Retinal pigment epithelial cell (primary cell): ENCODE measurements around the gene TRIM8.
A peak's percentile ranks its signal among the peaks of the same experiment; 100 is the strongest.

Experiments used
- DNase-seq: peaks from one replicate; pipeline ENCODE4 v3.0.0-alpha.2; 2010; ENCODE audit warnings: low read depth
- H3K4me3 ChIP-seq: 2 replicates; pipeline ENCODE4 v1.5.1; 2011; ENCODE audit warnings: mild to moderate bottlenecking, low read length, control low read depth, moderate library complexity
- TF ChIP-seq, protein P1 (sequence below): conservative IDR thresholded peaks from 2 replicates; pipeline ENCODE4 v1.5.1; 2011; ENCODE audit warnings: low read depth, low read length, control low read depth, inconsistent platforms

TRIM8 gene

DNA sequence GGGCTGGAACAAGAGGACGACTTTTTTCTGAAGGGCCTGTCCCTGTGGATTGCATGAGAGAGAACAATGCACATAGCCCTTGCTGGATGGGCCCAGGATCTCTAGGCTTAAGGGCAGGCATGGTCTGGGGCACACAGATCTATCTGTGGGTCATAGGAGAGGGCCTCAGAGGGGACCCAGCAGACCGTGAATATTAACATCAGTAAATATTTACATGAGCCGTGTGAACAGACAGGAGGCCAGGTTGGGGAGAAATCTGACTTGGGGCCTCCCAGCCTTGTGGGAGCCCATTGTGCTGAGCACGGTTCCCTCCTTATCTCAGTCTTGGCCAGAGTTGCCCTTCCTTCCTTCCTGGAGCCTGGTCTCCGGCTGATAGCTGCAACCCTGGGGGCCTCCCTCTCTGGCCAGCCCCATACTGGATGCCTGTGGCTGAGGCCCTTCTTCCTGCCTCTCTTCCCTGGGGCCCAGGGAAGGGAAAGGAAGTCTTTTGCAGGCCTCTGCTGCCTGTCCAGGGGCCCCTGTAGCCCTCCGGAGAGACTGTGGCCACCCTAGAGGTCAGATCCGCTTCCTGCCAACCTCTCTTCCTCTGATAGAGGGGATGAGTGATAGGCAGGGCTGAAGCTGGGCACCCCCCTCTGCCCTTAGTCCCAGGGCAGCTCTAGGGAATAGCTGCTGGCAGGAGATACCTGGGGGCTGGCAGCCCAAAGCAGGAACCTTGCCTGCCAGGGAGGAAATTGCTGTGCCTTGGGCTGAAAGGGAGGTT is 44.5 kb upstream of the TRIM8 start:
- no peak overlapping the region for H3K4me3 ChIP-seq
- TF ChIP-seq, protein P1, sequence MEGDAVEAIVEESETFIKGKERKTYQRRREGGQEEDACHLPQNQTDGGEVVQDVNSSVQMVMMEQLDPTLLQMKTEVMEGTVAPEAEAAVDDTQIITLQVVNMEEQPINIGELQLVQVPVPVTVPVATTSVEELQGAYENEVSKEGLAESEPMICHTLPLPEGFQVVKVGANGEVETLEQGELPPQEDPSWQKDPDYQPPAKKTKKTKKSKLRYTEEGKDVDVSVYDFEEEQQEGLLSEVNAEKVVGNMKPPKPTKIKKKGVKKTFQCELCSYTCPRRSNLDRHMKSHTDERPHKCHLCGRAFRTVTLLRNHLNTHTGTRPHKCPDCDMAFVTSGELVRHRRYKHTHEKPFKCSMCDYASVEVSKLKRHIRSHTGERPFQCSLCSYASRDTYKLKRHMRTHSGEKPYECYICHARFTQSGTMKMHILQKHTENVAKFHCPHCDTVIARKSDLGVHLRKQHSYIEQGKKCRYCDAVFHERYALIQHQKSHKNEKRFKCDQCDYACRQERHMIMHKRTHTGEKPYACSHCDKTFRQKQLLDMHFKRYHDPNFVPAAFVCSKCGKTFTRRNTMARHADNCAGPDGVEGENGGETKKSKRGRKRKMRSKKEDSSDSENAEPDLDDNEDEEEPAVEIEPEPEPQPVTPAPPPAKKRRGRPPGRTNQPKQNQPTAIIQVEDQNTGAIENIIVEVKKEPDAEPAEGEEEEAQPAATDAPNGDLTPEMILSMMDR, result no peak
- no peak for DNase-seq

DNA sequence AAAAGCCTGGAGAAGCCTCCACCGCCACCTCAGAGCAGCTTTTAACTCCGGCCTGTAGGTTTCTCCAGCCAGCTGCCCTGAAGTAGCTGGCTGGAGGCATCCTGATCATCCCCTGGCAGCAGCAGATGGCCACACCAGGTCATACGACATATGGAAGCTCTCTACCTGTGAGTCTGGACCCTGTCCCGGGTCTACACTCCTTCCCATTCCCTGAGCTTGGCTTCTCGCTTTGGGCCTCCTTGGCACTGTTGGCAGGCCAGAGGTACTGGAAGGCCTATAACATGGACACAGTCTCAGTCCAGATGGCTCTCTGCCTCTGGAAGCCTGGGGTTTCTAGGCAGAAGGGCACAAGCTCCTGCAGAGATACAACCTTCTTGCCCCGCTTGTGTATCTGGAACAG is 43.5 kb upstream of the TRIM8 start:
- TF ChIP-seq, protein P1, result no peak
- H3K4me3 ChIP-seq, result no peak overlapping the region
- DNase-seq, result no peak

DNA sequence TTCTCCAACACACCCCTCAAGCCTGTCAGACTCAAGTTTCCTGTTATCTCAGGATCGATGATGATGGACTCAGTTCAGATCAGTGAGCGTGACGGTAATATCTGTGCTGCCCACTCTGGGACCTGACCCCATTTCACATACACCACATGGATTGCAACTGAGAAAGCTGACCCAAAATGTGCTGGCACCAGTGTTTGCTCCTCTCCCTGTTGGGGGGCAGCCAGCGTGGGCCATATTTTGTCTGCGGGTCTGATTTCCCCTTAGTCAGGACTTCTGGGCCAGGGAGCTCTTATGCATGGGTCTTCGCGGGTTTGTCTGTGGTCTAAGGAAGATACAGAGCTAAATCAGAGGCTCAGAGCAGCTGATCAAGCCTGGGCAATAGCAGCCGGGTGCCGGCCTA is 42.6 kb upstream of the TRIM8 start:
- H3K4me3 ChIP-seq, result no peak overlapping the region
- DNase-seq, result no peak
- TF ChIP-seq, protein P1, result no peak

DNA sequence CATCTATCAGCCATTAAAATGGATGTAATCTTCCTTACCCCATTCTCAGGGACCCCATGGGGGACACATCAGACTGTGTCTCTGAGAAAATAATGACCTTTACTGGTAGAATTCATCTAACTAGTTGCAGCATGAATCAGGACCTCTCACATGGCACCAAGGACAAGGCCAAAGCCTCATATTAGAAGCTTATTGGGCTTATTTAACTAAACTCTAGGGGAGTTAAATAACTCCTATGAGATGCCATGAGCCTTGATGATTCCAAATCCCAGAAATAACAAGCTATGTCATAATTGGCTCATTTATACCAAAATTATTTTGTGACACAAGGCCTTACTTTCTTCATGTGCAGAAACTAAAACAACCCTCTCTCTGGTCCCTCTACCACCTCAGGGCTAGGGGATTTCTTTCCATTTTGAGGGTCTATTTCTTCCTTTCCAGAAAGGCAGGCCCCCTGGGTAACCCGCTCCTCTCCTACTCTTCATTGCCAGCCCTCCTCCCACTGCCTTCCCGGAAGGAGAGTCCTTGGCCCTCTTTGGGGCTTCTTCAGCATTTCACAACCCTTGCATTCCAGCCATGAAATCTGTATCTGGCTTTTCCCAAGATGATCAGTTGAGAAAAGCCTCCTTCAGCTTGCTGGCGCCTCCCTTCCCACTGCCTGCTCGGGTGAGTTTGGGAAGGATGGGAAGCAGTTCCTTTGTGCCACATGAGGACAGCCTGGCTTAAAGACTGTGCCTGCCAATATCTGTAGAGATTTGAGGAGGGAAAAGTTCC is 41.8 kb upstream of the TRIM8 start:
- H3K4me3 ChIP-seq, result no peak overlapping the region
- no peak for DNase-seq
- TF ChIP-seq, protein P1, result no peak

DNA sequence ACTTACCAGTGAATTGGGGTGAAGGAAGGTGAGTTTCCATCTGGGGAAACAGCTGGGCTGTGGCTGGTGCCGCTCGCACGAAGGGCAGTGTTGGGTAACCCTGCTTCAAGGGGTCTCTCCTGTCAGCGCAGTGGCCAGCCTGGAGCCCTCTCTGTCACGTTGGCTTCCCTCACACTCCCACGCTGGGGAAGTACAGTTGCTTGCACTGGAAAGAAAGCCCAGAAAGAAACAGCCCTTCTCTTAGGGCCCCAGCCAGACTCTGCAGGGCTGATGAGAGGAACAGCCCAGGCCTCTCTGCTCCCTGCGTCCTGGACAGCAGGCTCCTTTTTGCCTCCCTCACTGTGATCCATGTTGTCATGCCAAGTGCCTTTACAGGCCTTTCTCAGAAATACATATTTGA is 40.3 kb upstream of the TRIM8 start:
- H3K4me3 ChIP-seq, result no peak overlapping the region
- no peak for DNase-seq
- TF ChIP-seq, protein P1, result no peak

DNA sequence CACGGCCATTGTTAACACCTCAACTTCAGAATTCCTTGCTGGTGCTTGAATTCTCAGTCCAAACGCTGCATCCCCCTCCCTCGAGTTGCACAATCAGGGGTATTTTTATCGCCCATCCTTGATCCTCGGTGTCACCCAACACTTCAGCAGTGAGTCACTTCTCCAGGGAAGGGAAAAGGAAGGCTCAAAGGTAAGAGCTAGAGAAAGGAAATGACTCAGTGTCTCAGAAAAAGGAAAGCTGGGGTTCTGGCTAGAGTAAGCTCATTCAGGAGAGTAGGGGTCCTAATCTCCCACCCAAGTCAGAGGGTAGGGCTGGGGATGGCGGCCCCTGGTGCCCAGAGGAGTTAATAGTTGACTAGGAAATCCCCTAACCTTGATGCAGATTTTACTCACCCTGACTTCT is 39.8 kb upstream of the TRIM8 start:
- peak; percentile 68 for DNase-seq
- H3K4me3 ChIP-seq, result no peak overlapping the region
- TF ChIP-seq, protein P1, result no peak

DNA sequence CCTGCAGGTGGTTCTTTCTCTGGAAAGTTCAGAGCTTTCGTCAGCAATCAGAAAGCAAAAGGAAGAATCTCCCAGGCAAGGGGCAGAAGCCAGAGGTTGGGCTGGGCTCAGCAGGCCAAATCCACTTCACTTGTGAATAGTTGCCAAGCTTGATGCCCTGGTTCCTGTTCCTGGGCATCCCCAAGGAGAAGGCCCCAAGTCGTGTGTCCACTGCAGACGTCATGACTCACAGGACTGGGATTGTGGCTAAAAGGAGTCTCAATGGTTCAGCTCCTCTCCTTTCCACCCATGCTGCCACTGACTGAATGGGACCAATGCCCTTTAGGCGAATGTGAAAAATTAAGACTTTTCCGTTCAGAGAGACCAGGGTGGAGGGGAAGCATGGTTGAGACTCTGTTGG is 38.6 kb upstream of the TRIM8 start:
- DNase-seq, result no peak
- TF ChIP-seq, protein P1, result no peak

More for the DNA sequence above, 38.6 kb upstream of the TRIM8 start:
- no peak overlapping the region for H3K4me3 ChIP-seq
